ENCODE measurements around the gene WDR44.
"Not testable (repeated sequence)": the region's sequence is repeated elsewhere in the genome, so short reads cannot be mapped to it uniquely, and the experiment has no call there.

The WDR44 gene

GRCh38 chrX:118486693-118487092 lies 140.8 kb downstream of the WDR44 start:
- DNase-seq: not testable (repeated sequence)

- no peak for DNase-seq
These were observed 147.1 kb downstream of the WDR44 start for GRCh38 chrX:118493016-118493415.

DNA sequence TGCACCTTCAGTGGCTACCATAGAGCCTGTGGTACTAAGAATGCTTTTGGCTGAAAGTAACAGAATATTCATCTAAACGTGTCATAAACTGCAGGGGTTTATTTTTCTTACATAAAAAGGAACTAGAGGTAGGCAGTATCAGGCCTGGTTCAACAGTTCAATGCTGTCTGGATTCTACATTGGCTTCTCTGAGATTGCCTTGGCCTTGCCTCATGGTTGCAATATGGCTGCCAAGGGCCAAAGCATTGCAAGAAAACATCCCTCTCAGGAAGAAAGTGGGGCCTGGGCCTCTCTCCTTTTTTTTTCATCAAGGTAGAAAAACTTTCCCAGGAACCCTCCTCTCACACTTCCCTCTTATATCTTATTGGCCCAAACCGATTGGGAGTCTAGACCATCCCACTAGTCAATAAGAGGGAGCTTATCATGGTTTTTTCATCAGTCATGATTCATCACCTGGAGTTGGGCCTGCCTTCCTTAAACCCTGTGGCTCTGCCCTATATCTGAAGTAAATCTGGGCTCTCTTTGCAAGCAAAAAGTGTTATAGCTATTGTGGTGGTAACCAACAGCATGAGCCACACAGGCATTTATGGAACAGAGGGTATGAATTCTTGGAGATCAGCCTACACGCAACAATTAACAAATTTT lies 147.9 kb downstream of the WDR44 start:
- no peak for DNase-seq

- peak; percentile 71 for DNase-seq
These were observed 149.4 kb downstream of the WDR44 start, which contains the start of gene DOCK11 for GRCh38 chrX:118495061-118495921. TSS of gene DOCK11 (plus strand) at chrX:118495815. CDS start at chrX:118495972, 157 bp downstream.

DNA sequence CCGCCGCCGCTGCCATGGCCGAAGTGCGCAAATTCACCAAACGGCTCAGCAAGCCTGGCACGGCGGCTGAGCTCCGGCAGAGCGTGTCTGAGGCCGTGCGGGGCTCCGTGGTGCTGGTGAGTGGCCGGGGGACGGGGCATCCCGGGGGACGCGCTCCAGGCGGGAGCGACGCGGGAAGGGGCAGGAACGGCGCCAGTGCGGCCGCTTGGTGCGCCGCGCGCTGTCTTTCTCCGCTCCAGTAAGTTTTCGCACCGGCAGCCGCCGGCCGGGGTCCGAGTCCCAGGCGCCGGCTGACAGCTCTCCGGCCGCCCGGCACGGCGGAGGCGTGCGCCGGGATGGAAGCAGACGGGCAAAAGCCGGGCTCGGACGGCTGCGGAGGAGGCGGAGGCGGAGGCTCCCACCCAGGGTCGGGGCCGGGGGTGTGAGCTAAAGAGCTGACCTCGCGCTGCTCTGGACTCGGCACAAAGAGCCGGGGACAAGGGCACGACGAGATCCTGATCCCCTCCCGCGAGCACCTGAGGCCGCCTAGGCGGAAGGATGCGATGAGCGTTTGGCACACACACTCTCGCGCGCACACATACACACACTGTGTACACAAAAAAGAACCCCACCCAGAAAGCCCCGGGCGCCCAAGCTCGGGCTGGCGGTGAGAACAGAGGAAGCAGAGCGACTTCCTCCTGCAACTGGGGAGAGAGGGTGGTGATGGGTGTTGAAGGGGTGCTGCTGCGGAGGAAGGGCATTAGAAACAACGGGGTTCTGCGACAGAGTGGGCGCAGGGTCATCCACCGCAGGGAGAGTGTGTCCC lies 150.3 kb downstream of the WDR44 start:
- DNase-seq: no peak

DNA sequence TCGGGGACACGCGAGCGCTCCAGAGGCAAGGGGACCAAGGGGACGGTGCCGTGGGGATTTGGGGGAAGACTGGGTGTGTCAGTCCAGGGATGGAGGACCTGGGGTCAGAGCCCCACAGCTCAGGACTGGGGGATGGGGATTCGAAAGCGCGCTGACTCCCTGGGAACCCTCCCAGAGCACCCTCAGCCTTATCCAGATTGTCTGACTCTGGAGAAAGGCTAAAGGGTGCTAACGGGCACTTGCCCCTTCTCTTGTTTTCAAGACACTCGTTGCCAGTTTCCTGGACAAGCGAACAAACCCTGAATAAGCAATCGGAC lies 150.8 kb downstream of the WDR44 start:
- DNase-seq: no peak

DNA sequence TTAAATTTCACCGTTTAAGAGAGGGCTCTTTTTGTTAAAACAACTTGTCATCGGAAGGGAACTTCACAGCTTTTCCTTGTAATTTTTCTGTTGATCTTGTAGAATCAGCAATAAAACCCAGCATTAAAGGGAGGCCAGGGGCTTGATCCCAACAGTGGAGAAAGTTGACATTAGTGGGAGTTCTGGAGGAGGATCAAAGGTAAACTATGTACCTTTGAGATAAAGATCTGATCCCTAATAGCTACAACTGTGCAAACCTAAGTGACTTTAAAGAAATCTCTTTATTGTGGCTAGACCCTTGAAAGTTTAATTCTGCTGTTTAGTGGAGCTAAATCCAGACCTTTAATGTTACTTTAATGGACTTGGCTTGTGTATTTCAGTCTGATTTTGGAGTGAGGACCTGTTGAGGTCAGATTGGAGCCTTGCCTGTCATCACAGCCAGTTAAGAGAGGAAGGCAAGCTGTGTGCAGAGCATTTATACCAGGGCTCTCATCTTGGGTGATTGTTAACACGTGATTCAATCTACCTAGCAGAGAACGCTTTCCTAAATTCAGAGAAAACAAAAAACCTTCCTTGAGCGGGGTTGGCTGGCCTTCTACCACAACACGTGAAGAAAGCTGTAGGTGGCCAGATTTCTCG lies 151.4 kb downstream of the WDR44 start:
- DNase-seq: no peak

GRCh38 chrX:118498351-118498750 lies 152.4 kb downstream of the WDR44 start:
- no peak for DNase-seq

GRCh38 chrX:118498755-118499154 lies 152.8 kb downstream of the WDR44 start:
- no peak for DNase-seq

DNA sequence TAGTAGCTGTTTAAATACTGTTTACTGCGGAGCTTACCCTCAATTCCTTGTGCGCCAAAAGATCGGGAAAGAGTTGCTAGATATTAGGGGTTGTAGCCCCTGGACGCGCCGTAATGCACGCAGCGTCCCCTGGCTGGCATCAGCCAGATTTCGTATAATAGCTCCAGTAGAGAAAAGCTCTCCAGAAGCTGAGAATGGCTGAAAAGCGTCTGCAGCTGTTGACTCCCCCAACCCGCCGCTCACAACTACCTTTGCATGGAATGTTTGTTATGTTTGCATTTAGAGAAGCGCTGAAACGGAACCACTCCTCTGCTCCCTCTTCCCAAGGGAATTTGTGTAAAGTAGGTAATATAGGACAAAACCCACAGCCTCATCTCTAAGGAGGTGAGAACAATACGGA lies 153.4 kb downstream of the WDR44 start:
- no peak for DNase-seq
